Right atrium auricular region (tissue), 2 donors: ENCODE measurements around the gene ST6GALNAC3. TPM values are rescaled to one million over a fixed set of nuclear protein-coding genes. Genes with fewer than 3 reads are reported as not detected.

Source experiments
- DNase-seq: peaks from one replicate; pipeline ENCODE4 v3.0.0-alpha.2; 2019; ENCODE audit warnings: low spot score
- H3K27ac ChIP-seq, 2 donors: fragments of 200-600 bp; sonication (generic); 1 replicate in 1 of 2; 2 replicates in 1 of 2; pipeline ENCODE4 v1.5.1; 2016 to 2019
- H3K27me3 ChIP-seq, 2 donors: fragments of 200-600 bp; sonication (generic); one replicate each; pipeline versions ENCODE4 v1.5.1 to v1.6.0; 2017 to 2019
- H3K36me3 ChIP-seq: fragments of 200-600 bp; sonication (generic); one replicate; pipeline ENCODE4 v1.5.1; 2016
- H3K4me1 ChIP-seq, 2 donors: fragments of 200-600 bp; sonication (generic); one replicate each; pipeline versions ENCODE4 v1.5.1 to v1.6.0; 2017 to 2019
- H3K4me3 ChIP-seq, 2 donors: fragments of 200-600 bp; sonication (generic); 1 replicate in 1 of 2; 2 replicates in 1 of 2; pipeline ENCODE4 v1.5.1; 2017 to 2019; ENCODE audit warnings: mild to moderate bottlenecking in 1 of 2, moderate library complexity in 1 of 2
- H3K9me3 ChIP-seq, 2 donors: fragments of 200-600 bp; sonication (generic); one replicate each; pipeline ENCODE4 v1.5.1; 2019
- total RNA-seq, 2 donors: library from RNA; depleted of rRNA; stranded (reverse); fragments of >200 nt; gene quantifications; one replicate each; pipeline ENCODE4 v1.1.0, GENCODE V29; 2016
- TF ChIP-seq, protein P1 (sequence below), 2 donors: fragments of 200-600 bp; sonication (generic); IDR thresholded peaks; one replicate each; pipeline ENCODE4 v1.5.1; 2019; ENCODE audit warnings: antibody characterized with exemption in 2 of 2

The ST6GALNAC3 gene
- total RNA-seq, 2 donors from 2014 or later: 6.8 to 9.3 TPM

GRCh38 chr1:76481672-76482071 lies 407.1 kb downstream of the ST6GALNAC3 start:
- no peaks in the 10 kb centered on the region for H3K9me3 ChIP-seq
- H3K27me3 ChIP-seq: no peaks in the 10 kb centered on the region
- no peaks in the 10 kb centered on the region for H3K4me1 ChIP-seq
- H3K36me3 ChIP-seq: no peaks in the 10 kb centered on the region
- H3K27ac ChIP-seq: no peak overlapping the region
- TF ChIP-seq, protein P1, sequence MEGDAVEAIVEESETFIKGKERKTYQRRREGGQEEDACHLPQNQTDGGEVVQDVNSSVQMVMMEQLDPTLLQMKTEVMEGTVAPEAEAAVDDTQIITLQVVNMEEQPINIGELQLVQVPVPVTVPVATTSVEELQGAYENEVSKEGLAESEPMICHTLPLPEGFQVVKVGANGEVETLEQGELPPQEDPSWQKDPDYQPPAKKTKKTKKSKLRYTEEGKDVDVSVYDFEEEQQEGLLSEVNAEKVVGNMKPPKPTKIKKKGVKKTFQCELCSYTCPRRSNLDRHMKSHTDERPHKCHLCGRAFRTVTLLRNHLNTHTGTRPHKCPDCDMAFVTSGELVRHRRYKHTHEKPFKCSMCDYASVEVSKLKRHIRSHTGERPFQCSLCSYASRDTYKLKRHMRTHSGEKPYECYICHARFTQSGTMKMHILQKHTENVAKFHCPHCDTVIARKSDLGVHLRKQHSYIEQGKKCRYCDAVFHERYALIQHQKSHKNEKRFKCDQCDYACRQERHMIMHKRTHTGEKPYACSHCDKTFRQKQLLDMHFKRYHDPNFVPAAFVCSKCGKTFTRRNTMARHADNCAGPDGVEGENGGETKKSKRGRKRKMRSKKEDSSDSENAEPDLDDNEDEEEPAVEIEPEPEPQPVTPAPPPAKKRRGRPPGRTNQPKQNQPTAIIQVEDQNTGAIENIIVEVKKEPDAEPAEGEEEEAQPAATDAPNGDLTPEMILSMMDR (IDR thresholded peaks at IDR 0.05): no peak
- H3K4me3 ChIP-seq: no peak overlapping the region
- DNase-seq: no peak

DNA sequence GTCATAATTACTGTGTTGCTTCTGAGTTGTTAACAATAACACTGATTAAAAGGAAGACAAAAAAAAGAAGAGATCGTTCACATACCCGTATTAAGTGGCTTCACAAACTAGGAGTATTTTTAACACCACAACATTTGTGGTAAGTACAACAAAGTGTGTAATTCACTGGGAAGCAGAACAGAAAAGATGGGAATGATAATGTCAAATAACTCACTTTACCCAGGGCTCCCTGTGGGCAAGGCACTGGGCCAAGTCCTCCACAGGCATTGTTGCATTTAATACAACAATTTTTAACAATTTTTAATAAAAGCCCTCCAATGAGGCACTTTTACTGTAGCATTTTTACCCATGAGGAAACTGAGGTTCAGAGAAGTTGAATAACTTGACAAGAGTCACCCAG lies 407.7 kb downstream of the ST6GALNAC3 start:
- Histone ChIP-seq H3K9me3 (no peaks in the 10 kb centered on the region), H3K36me3 (no peaks in the 10 kb centered on the region), H3K27ac (no peak overlapping the region), H3K27me3 (no peaks in the 10 kb centered on the region), H3K4me1 (no peaks in the 10 kb centered on the region), H3K4me3 (no peak overlapping the region)
- no peak for DNase-seq
- TF ChIP-seq, protein P1 (IDR thresholded peaks at IDR 0.05): no peak

DNA sequence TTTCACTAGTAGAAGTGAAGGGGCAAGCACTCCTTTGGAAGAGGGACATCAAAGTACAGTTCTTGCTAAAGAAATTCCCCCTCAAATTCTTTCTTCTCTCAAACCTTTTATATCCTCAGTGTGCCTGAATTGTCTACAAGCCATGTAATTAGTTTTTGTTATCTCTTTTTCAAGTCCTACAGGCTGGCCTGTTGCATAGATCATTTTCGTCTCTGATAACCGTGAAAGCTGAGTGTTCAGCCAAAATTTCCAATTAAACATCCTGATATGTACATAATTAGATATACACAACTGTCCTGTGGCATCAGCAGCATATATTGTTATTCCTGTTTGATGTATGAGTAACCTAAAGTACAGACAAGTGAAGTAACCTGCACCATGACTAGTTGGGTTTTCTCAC lies 417.2 kb downstream of the ST6GALNAC3 start:
- TF ChIP-seq, protein P1 (IDR thresholded peaks at IDR 0.05): no peak
- no peak overlapping the region for H3K27ac ChIP-seq
- no peaks in the 10 kb centered on the region for H3K36me3 ChIP-seq
- no peak overlapping the region for H3K4me3 ChIP-seq
- no peaks in the 10 kb centered on the region for H3K9me3 ChIP-seq
- no peaks in the 10 kb centered on the region for H3K4me1 ChIP-seq
- no peak for DNase-seq
- no peaks in the 10 kb centered on the region for H3K27me3 ChIP-seq

- H3K4me1 ChIP-seq: no peaks in the 10 kb centered on the region
- H3K4me3 ChIP-seq: no peak overlapping the region
- H3K27me3 ChIP-seq: no peaks in the 10 kb centered on the region
- H3K27ac ChIP-seq: no peak overlapping the region
- TF ChIP-seq, protein P1 (IDR thresholded peaks at IDR 0.05): no peak
- no peaks in the 10 kb centered on the region for H3K36me3 ChIP-seq
- H3K9me3 ChIP-seq: no peaks in the 10 kb centered on the region
- DNase-seq: no peak
These were observed 418.3 kb downstream of the ST6GALNAC3 start for GRCh38 chr1:76492752-76493430.

DNA sequence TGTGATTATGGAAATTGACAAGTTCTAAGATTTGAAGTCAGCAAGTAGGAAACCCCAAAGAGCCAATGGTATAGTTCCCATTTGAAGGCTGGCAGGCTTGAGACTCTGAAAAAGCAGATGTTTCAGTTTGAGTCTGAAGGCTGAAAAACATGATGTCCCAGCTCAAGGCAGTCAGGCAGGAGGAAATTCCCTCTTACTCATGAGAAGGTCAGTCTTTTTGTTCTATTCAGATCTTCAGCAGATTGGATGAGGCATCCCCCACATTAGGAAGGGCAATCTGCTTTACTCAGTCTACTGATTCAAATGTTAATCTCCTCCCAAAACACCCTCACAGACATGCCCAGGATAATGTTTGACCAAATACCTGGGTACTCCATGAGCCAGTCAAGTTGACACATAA lies 420.3 kb downstream of the ST6GALNAC3 start:
- Histone ChIP-seq H3K4me1 (no peaks in the 10 kb centered on the region), H3K4me3 (no peak overlapping the region), H3K9me3 (no peaks in the 10 kb centered on the region), H3K27ac (no peak overlapping the region), H3K36me3 (no peaks in the 10 kb centered on the region), H3K27me3 (no peaks in the 10 kb centered on the region)
- DNase-seq: no peak
- TF ChIP-seq, protein P1 (IDR thresholded peaks at IDR 0.05): no peak

DNA sequence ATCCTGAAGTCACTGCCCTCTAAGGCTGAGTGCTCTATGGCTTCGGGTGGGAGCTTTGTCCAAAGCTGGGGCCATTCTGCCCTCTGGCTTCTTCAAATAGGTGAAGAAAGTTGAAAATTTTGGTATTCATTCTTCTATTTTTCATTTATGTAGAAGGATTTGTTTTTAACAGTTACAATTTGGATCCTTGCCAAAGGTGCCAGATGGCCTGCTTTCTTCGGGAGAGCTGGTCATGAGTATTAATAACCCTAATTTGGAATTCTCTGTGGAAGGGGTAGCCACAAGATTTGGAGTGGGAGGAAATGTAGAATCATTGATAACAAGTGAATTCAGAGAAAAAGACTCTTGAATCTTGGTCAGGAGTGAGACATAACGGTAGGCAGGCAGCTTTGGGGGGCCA lies 422.3 kb downstream of the ST6GALNAC3 start:
- DNase-seq: no peak
- no peak overlapping the region for H3K4me3 ChIP-seq
- H3K27me3 ChIP-seq: no peaks in the 10 kb centered on the region
- no peaks in the 10 kb centered on the region for H3K4me1 ChIP-seq
- TF ChIP-seq, protein P1 (IDR thresholded peaks at IDR 0.05): no peak
- H3K9me3 ChIP-seq: no peaks in the 10 kb centered on the region
- H3K36me3 ChIP-seq: no peaks in the 10 kb centered on the region
- no peak overlapping the region for H3K27ac ChIP-seq
